GM21447 (cell line): ENCODE data around the gene ARHGAP42.
"Not testable (repeated sequence)": the region's sequence is repeated elsewhere in the genome, so short reads cannot be mapped to it uniquely, and the experiment has no call there.

Experiments
- ATAC-seq: cut with Tn5 transposase; IDR thresholded peaks from one replicate; pipeline ENCODE4 v1.9.1; 2021; ENCODE audit not compliant: unreplicated experiment

The ARHGAP42 gene

GRCh38 chr11:100865443-100866065, 178.5 kb downstream of the ARHGAP42 start:
- ATAC-seq, result no peak

GRCh38 chr11:100866453-100866852, 179.4 kb downstream of the ARHGAP42 start:
- ATAC-seq, result no peak

- no peak for ATAC-seq
Observed at GRCh38 chr11:100867606-100868005, 180.5 kb downstream of the ARHGAP42 start.

- no peak for ATAC-seq
Observed at GRCh38 chr11:100869328-100869727, 182.2 kb downstream of the ARHGAP42 start.

- ATAC-seq, result no peak
Observed at GRCh38 chr11:100870138-100870537, 183.1 kb downstream of the ARHGAP42 start.

- no peak for ATAC-seq
Observed at GRCh38 chr11:100872951-100873740, 186.1 kb downstream of the ARHGAP42 start.

GRCh38 chr11:100874203-100874602, 187.1 kb downstream of the ARHGAP42 start:
- ATAC-seq, result no peak

GRCh38 chr11:100875521-100875869, 188.4 kb downstream of the ARHGAP42 start:
- ATAC-seq, result no peak

GRCh38 chr11:100876815-100877520, 189.9 kb downstream of the ARHGAP42 start:
- ATAC-seq, result no peak

GRCh38 chr11:100878474-100878873, 191.4 kb downstream of the ARHGAP42 start:
- no peak for ATAC-seq

- ATAC-seq, result no peak
Observed at GRCh38 chr11:100882957-100883356, 195.9 kb downstream of the ARHGAP42 start.

- ATAC-seq, result no peak
Observed at GRCh38 chr11:100883830-100884229, 196.7 kb downstream of the ARHGAP42 start.

- no peak for ATAC-seq
Observed at GRCh38 chr11:100887659-100888058, 200.6 kb downstream of the ARHGAP42 start.

- ATAC-seq, result no peak
Observed at GRCh38 chr11:100888836-100889235, 201.7 kb downstream of the ARHGAP42 start.

- no peak for ATAC-seq
Observed at GRCh38 chr11:100889758-100890157, 202.7 kb downstream of the ARHGAP42 start.

GRCh38 chr11:100890789-100891188, 203.7 kb downstream of the ARHGAP42 start:
- ATAC-seq, result no peak

GRCh38 chr11:100892886-100893285, 205.8 kb downstream of the ARHGAP42 start:
- no peak for ATAC-seq

- no peak for ATAC-seq
Observed at GRCh38 chr11:100895449-100895848, 208.4 kb downstream of the ARHGAP42 start.

- ATAC-seq, result not testable (repeated sequence)
Observed at GRCh38 chr11:100895976-100896375, 208.9 kb downstream of the ARHGAP42 start.

- ATAC-seq, result not testable (repeated sequence)
Observed at GRCh38 chr11:100901471-100901870, 214.4 kb downstream of the ARHGAP42 start.

- ATAC-seq, result no peak
Observed at GRCh38 chr11:100902454-100903141, 215.5 kb downstream of the ARHGAP42 start.
